GM12874 (cell line): ENCODE data around the gene RBMS3.

Experiments used
- CTCF ChIP-seq: IDR thresholded peaks from 2 replicates; pipeline ENCODE4 v1.5.1; 2011; ENCODE audit warnings: low read depth, mild to moderate bottlenecking, control low read depth, low read length, moderate library complexity; ENCODE audit not compliant: insufficient read depth

Gene RBMS3

GRCh38 chr3:29829340-29829739 lies 548.5 kb downstream of the RBMS3 start:
- no peak for TF ChIP-seq CTCF

- TF ChIP-seq CTCF = 0 out of 2 replicates have a peak, but pooled peaks have one; percentile 7
Measured at GRCh38 chr3:29850641-29851040, 569.8 kb downstream of the RBMS3 start.

- TF ChIP-seq CTCF = no peak
Measured at GRCh38 chr3:29852767-29853166, 571.9 kb downstream of the RBMS3 start.

GRCh38 chr3:29853841-29854397 lies 573.0 kb downstream of the RBMS3 start:
- TF ChIP-seq CTCF = no peak

GRCh38 chr3:29854821-29855220 lies 574.0 kb downstream of the RBMS3 start:
- no peak for TF ChIP-seq CTCF

- TF ChIP-seq CTCF = no peak
Measured at GRCh38 chr3:29859726-29860270, 578.9 kb downstream of the RBMS3 start.

- no peak for TF ChIP-seq CTCF
Measured at GRCh38 chr3:29864809-29865208, 583.9 kb downstream of the RBMS3 start.
